HG03103 (cell line): ENCODE measurements around the gene EYA2.

Experiments
- ATAC-seq: cut with Tn5 transposase; IDR thresholded peaks from one replicate; pipeline ENCODE4 v1.9.1; 2021; ENCODE audit warnings: low read depth; ENCODE audit not compliant: unreplicated experiment

Gene EYA2

GRCh38 chr20:47125758-47126591, 231.3 kb downstream of the EYA2 start:
- ATAC-seq, result no peak

- no peak for ATAC-seq
Measured at GRCh38 chr20:47126709-47127108, 232.1 kb downstream of the EYA2 start.

- ATAC-seq, result no peak
Measured at GRCh38 chr20:47127546-47127945, 232.9 kb downstream of the EYA2 start.

- no peak for ATAC-seq
Measured at GRCh38 chr20:47127999-47128398, 233.4 kb downstream of the EYA2 start.

GRCh38 chr20:47129306-47129705, 234.7 kb downstream of the EYA2 start:
- no peak for ATAC-seq

GRCh38 chr20:47133809-47134456, 239.3 kb downstream of the EYA2 start:
- ATAC-seq, result no peak

GRCh38 chr20:47136782-47137181, 242.1 kb downstream of the EYA2 start:
- no peak for ATAC-seq

GRCh38 chr20:47137231-47137870, 242.7 kb downstream of the EYA2 start:
- no peak for ATAC-seq

- no peak for ATAC-seq
Measured at GRCh38 chr20:47139934-47140535, 245.4 kb downstream of the EYA2 start.

- ATAC-seq, result no peak
Measured at GRCh38 chr20:47141350-47141921, 246.8 kb downstream of the EYA2 start.

GRCh38 chr20:47141941-47142773, 247.5 kb downstream of the EYA2 start:
- ATAC-seq, result no peak

- no peak for ATAC-seq
Measured at GRCh38 chr20:47142774-47143170, 248.1 kb downstream of the EYA2 start.

GRCh38 chr20:47143657-47144056, 249.0 kb downstream of the EYA2 start:
- ATAC-seq, result no peak

GRCh38 chr20:47144463-47144862, 249.8 kb downstream of the EYA2 start:
- ATAC-seq, result no peak

- ATAC-seq, result no peak
Measured at GRCh38 chr20:47146686-47147085, 252.0 kb downstream of the EYA2 start.

- no peak for ATAC-seq
Measured at GRCh38 chr20:47148059-47148458, 253.4 kb downstream of the EYA2 start.

- no peak for ATAC-seq
Measured at GRCh38 chr20:47149939-47150338, 255.3 kb downstream of the EYA2 start.

GRCh38 chr20:47150403-47151152, 255.9 kb downstream of the EYA2 start:
- ATAC-seq, result no peak

- no peak for ATAC-seq
Measured at GRCh38 chr20:47152068-47152467, 257.4 kb downstream of the EYA2 start.
